Naive thymus-derived CD4-positive, alpha-beta T cell (primary cell): ENCODE measurements around the gene SIDT1. TPM values are rescaled to one million over a fixed set of nuclear protein-coding genes. Genes with fewer than 3 reads are reported as not detected.

ENCODE experiments used
- ATAC-seq: fragments of 150-1000 bp; cut with Tn5 transposase; 2 replicates; pipeline ENCODE4 v1.10.0; 2021; ENCODE audit warnings: mild to moderate bottlenecking, moderate library complexity
- CTCF ChIA-PET: fragments of 350-600 bp; sonication (Branson Sonifier 250); formaldehyde crosslinking; loops from one replicate; lab custom pipeline; 2021; ENCODE audit warnings: antibody characterized with exemption; lab: Charles Lee
- POLR2A ChIA-PET: fragments of 350-600 bp; sonication (Branson Sonifier 250); formaldehyde crosslinking; loops from one replicate; lab custom pipeline; 2021; ENCODE audit warnings: antibody characterized with exemption, inconsistent platforms; lab: Charles Lee
- DNase-seq, 9 donors: peaks; one replicate each; pipeline versions ENCODE4 v3.0.0 to v3.0.0-alpha.2; 2020 to 2022; ENCODE audit warnings: mixed read lengths in 1 of 9
- H3K27ac ChIP-seq: one replicate; pipeline ENCODE4 v1.7.0; 2013; ENCODE audit warnings: mild to moderate bottlenecking, low read depth, low read length, moderate library complexity
- H3K27me3 ChIP-seq, 2 donors: one replicate each; pipeline ENCODE4 v1.7.0; 2013; ENCODE audit warnings: low read length in 2 of 2, mild to moderate bottlenecking in 2 of 2, moderate library complexity in 2 of 2; ENCODE audit not compliant: control insufficient read depth in 2 of 2, insufficient read depth in 2 of 2
- H3K36me3 ChIP-seq, 3 experiments: 1 replicate in 2 of 3; 2 replicates in 1 of 3; pipeline ENCODE4 v1.7.0; 2013; ENCODE audit warnings: low read length in 3 of 3, mild to moderate bottlenecking in 3 of 3, moderate library complexity in 1 of 3; ENCODE audit not compliant: insufficient read depth in 3 of 3, control insufficient read depth in 2 of 3
- H3K4me1 ChIP-seq, 2 donors: one replicate each; pipeline ENCODE4 v1.7.0; 2013; ENCODE audit warnings: low read length in 2 of 2, mild to moderate bottlenecking in 2 of 2, moderate library complexity in 1 of 2; ENCODE audit not compliant: control insufficient read depth in 2 of 2, insufficient read depth in 2 of 2
- H3K4me3 ChIP-seq: 2 replicates; pipeline ENCODE4 v1.7.0; 2013; ENCODE audit warnings: mild to moderate bottlenecking, low read length
- H3K9me3 ChIP-seq, 3 experiments: 1 replicate in 2 of 3; 2 replicates in 1 of 3; pipeline ENCODE4 v1.7.0; 2013; ENCODE audit warnings: low read length in 3 of 3; ENCODE audit not compliant: control insufficient read depth in 2 of 3
- H3K27ac Mint-ChIP-seq, 9 donors: one replicate each; pipeline ENCODE4 v1.8.0; 2020 to 2022; ENCODE audit warnings: mixed read lengths in 9 of 9, mild to moderate bottlenecking in 8 of 9, moderate library complexity in 5 of 9, inconsistent platforms in 2 of 9
- H3K27me3 Mint-ChIP-seq, 5 donors: one replicate each; pipeline ENCODE4 v1.8.0; 2021 to 2022; ENCODE audit warnings: mixed read lengths in 5 of 5, mild to moderate bottlenecking in 1 of 5
- H3K36me3 Mint-ChIP-seq, 5 donors: one replicate each; pipeline ENCODE4 v1.8.0; 2020 to 2022; ENCODE audit warnings: mixed read lengths in 5 of 5, mild to moderate bottlenecking in 3 of 5, inconsistent platforms in 1 of 5
- H3K4me1 Mint-ChIP-seq, 7 donors: one replicate each; pipeline ENCODE4 v1.8.0; 2020 to 2022; ENCODE audit warnings: mixed read lengths in 7 of 7, mild to moderate bottlenecking in 3 of 7, inconsistent platforms in 1 of 7
- H3K4me3 Mint-ChIP-seq, 10 donors: one replicate each; pipeline ENCODE4 v1.8.0; 2020 to 2022; ENCODE audit warnings: mild to moderate bottlenecking in 10 of 10, mixed read lengths in 10 of 10, moderate library complexity in 6 of 10, inconsistent platforms in 2 of 10
- H3K9me3 Mint-ChIP-seq, 11 donors: one replicate each; pipeline ENCODE4 v1.8.0; 2020 to 2022; ENCODE audit warnings: mixed read lengths in 11 of 11, mild to moderate bottlenecking in 4 of 11, inconsistent platforms in 1 of 11, moderate library complexity in 1 of 11
- intact Hi-C, 2 donors: fragments of 100-400 bp; cut with micrococcal nuclease; formaldehyde crosslinking; loops; one replicate each; pipeline ENCODE4 v1.15.1; 2023
- polyA plus RNA-seq, 2 donors: library from polyadenylated mRNA; unstranded; fragments of 300-500 nt; fragmentation: Illumina TruSeq; gene quantifications; one replicate each; pipeline ENCODE4 v1.2.3, GENCODE V29; 2021
- total RNA-seq, 6 experiments: library from RNA in 5 of 6; stranded (reverse) in 5 of 6; gene quantifications; 1 replicate in 5 of 6; 2 replicates in 1 of 6; pipeline ENCODE4 v1.2.3 and lab custom pipeline; 2021 to 2026

SIDT1 gene
- total and polyA plus RNA-seq, 7 experiments from 2014 or later: 19.9 to 65.7 (median 58.5) TPM

- H3K9me3 ChIP-seq: peaks cover 0 to 11% (median 0%) of the 10 kb centered on the region in 3 experiments
- intact Hi-C loops: no loop called here
- H3K36me3 ChIP-seq: no peaks in the 10 kb centered on the region
- H3K27me3 ChIP-seq: no peaks in the 10 kb centered on the region
- Mint-ChIP-seq H3K4me3 (no peak overlapping the region), H3K36me3 (peaks cover 0 to 29% (median 24%) of the 10 kb centered on the region in 5 donors), H3K27me3 (no peaks in the 10 kb centered on the region), H3K27ac (no peak overlapping the region), H3K4me1 (peaks cover 0 to 4% (median 0%) of the 10 kb centered on the region in 7 donors), H3K9me3 (peaks cover 0 to 34% (median 12%) of the 10 kb centered on the region in 11 donors)
- H3K27ac ChIP-seq: no peak overlapping the region
- DNase-seq (no peak), ATAC-seq (no peak)
- H3K4me1 ChIP-seq: no peaks in the 10 kb centered on the region
- CTCF ChIA-PET: no interaction called here
- POLR2A ChIA-PET: no interaction called here
- no peak overlapping the region for H3K4me3 ChIP-seq
Measured at GRCh38 chr3:113649174-113649845, 117.0 kb downstream of the SIDT1 start.

DNA sequence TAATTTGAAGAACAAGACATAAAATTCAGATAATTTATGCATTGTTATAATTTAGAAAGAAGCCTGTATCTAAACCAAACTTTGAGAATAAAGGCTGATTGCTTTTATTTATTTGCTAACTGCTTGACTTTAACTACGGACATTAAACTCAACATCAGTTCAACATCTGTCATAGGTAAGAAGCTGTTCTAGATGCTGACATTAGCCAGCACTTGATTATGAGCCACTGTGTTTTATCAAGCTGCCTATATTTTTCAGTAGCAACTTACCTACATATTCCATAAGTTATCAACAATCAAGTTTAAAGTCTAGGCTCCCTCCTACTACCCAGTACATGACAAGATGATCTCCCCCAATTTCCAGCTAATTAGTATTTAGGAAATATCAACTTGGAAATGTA, 122.0 kb downstream of the SIDT1 start:
- POLR2A ChIA-PET: interaction anchor here (0.6 to 1.0 kb wide), 2 partner anchors 25 to 26 kb away, joined by 3 to 11 read pairs; no protein-coding TSS in a partner anchor
- ATAC-seq: no peak

DNA sequence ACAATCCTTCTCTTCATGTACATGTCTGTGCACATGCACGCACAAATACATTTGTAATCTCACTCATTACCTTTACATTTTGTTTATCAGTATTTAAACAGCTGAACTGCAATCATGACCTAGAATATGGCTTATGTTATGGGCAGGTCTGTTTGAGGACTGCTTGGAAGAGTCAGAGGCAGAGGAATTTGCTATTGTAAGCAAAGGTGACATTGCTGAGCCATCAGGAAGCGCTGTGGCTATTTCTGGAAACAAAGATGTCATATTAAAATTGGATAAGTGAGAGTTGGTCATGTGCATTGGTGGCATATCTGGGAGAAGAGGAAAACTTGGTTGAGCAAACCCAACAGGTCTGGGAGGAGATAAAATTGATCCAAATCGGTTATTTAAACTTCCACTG, 122.5 kb downstream of the SIDT1 start:
- Mint-ChIP-seq H3K27ac (peak overlapping the region in 2 of 9 donors; percentile 7 to 16), H3K27me3 (no peaks in the 10 kb centered on the region), H3K36me3 (peaks cover 14 to 73% (median 57%) of the 10 kb centered on the region in 5 donors), H3K4me1 (peaks cover 0 to 5% (median 0%) of the 10 kb centered on the region in 7 donors), H3K9me3 (peaks cover 0 to 10% (median 1%) of the 10 kb centered on the region in 11 donors), H3K4me3 (no peak overlapping the region)
- no peak for ATAC-seq
- ChIA-PET POLR2A (interaction anchor here (0.6 to 1.0 kb wide), 2 partner anchors 25 to 27 kb away, joined by 3 to 11 read pairs; no protein-coding TSS in a partner anchor), CTCF (no interaction called here)
- H3K27me3 ChIP-seq: no peaks in the 10 kb centered on the region
- H3K4me1 ChIP-seq: no peaks in the 10 kb centered on the region
- intact Hi-C loops: no loop called here
- H3K36me3 ChIP-seq: peaks cover 0 to 16% (median 7%) of the 10 kb centered on the region in 3 experiments
- H3K9me3 ChIP-seq: no peaks in the 10 kb centered on the region
- H3K27ac ChIP-seq: no peak overlapping the region
- no peak overlapping the region for H3K4me3 ChIP-seq
- DNase-seq: no peak

More for the DNA sequence above, 122.0 kb downstream of the SIDT1 start:
- H3K27me3 Mint-ChIP-seq: no peaks in the 10 kb centered on the region
- no peaks in the 10 kb centered on the region for H3K4me1 ChIP-seq
- peak overlapping the region in 1 of 9 donors; percentile 16 for H3K27ac Mint-ChIP-seq
- peaks cover 0 to 4% (median 0%) of the 10 kb centered on the region in 7 donors for H3K4me1 Mint-ChIP-seq
- no peaks in the 10 kb centered on the region for H3K9me3 ChIP-seq
- H3K4me3 Mint-ChIP-seq: no peak overlapping the region
- intact Hi-C loops: no loop called here
- CTCF ChIA-PET: no interaction called here
- no peak overlapping the region for H3K27ac ChIP-seq
- no peak for DNase-seq
- H3K27me3 ChIP-seq: no peaks in the 10 kb centered on the region
- peaks cover 9 to 73% (median 55%) of the 10 kb centered on the region in 5 donors for H3K36me3 Mint-ChIP-seq
- H3K9me3 Mint-ChIP-seq: peaks cover 0 to 9% (median 1%) of the 10 kb centered on the region in 11 donors
- H3K36me3 ChIP-seq: peaks cover 0 to 11% (median 4%) of the 10 kb centered on the region in 3 experiments
- H3K4me3 ChIP-seq: no peak overlapping the region

DNA sequence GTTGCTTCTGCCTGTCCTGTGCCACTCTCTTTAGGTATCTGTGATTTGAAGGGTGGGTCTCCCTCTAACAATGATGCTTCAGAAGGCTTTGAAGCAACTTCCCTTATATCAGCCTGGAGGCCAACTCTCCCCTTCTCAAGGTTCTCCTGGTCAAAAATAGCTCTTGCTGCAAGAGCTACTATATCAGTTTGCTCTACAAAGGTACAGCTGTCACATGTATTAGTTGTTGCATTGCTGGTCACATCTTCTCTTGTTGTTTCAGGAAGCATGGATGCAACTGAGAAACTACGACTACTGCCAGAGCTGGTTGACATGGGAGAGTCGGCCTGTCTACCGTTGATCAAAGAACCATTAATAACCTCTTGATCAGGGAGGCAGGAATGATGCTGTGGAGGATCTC, 125.8 kb downstream of the SIDT1 start:
- ChIA-PET CTCF (no interaction called here), POLR2A (no interaction called here)
- Mint-ChIP-seq H3K27me3 (no peaks in the 10 kb centered on the region), H3K4me1 (peaks cover 0 to 6% (median 0%) of the 10 kb centered on the region in 7 donors), H3K36me3 (peaks cover 26 to 80% (median 73%) of the 10 kb centered on the region in 5 donors), H3K27ac (no peak overlapping the region), H3K9me3 (peaks cover 0 to 11% (median 4%) of the 10 kb centered on the region in 11 donors), H3K4me3 (no peak overlapping the region)
- H3K27me3 ChIP-seq: no peaks in the 10 kb centered on the region
- no peak overlapping the region for H3K27ac ChIP-seq
- no peaks in the 10 kb centered on the region for H3K9me3 ChIP-seq
- DNase-seq (no peak), ATAC-seq (no peak)
- peaks cover 8 to 46% (median 13%) of the 10 kb centered on the region in 3 experiments for H3K36me3 ChIP-seq
- intact Hi-C loops: no loop called here
- no peak overlapping the region for H3K4me3 ChIP-seq
- no peaks in the 10 kb centered on the region for H3K4me1 ChIP-seq

DNA sequence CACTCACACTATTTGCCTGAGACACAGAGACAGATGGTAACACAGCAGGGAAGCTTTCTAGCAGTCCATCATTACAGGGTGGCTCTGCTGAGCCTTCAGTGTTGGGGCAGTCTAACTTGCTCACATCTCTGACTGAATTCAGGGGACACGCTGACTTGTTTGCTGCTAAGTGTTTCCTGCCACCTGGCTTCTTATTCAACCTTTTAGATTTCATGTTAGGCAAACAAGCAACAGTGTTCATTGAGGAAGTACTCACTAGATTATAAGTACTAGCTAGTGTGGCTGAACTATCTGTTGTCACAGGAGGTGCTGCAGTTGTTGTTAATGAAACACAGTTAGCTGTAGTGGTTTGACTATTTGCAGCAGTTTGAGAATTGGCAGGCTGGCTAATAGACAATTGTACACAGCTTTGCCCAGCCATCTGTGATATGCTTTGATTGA, 126.8 kb downstream of the SIDT1 start:
- no peaks in the 10 kb centered on the region for H3K4me1 ChIP-seq
- no peak for ATAC-seq
- H3K4me3 ChIP-seq: no peak overlapping the region
- Mint-ChIP-seq H3K4me1 (peaks cover 0 to 6% (median 0%) of the 10 kb centered on the region in 7 donors), H3K36me3 (peaks cover 26 to 90% (median 79%) of the 10 kb centered on the region in 5 donors), H3K4me3 (no peak overlapping the region), H3K27ac (peak overlapping the region in 1 of 9 donors; percentile 12), H3K9me3 (peaks cover 0 to 11% (median 4%) of the 10 kb centered on the region in 11 donors), H3K27me3 (no peaks in the 10 kb centered on the region)
- no peaks in the 10 kb centered on the region for H3K27me3 ChIP-seq
- H3K9me3 ChIP-seq: no peaks in the 10 kb centered on the region
- ChIA-PET POLR2A (no interaction called here), CTCF (no interaction called here)
- intact Hi-C loops: no loop called here
- peaks cover 8 to 56% (median 13%) of the 10 kb centered on the region in 3 experiments for H3K36me3 ChIP-seq
- no peak for DNase-seq
- no peak overlapping the region for H3K27ac ChIP-seq

- H3K4me1 ChIP-seq: no peaks in the 10 kb centered on the region
- Mint-ChIP-seq H3K27me3 (no peaks in the 10 kb centered on the region), H3K4me1 (peaks cover 2 to 10% (median 4%) of the 10 kb centered on the region in 7 donors), H3K27ac (no peak overlapping the region), H3K36me3 (peaks cover 32 to 92% (median 82%) of the 10 kb centered on the region in 5 donors), H3K4me3 (no peak overlapping the region), H3K9me3 (peaks cover 0 to 11% (median 4%) of the 10 kb centered on the region in 11 donors)
- H3K4me3 ChIP-seq: no peak overlapping the region
- H3K27me3 ChIP-seq: no peaks in the 10 kb centered on the region
- POLR2A ChIA-PET: no interaction called here
- CTCF ChIA-PET: no interaction called here
- no peak for DNase-seq
- no peaks in the 10 kb centered on the region for H3K9me3 ChIP-seq
- peaks cover 8 to 64% (median 13%) of the 10 kb centered on the region in 3 experiments for H3K36me3 ChIP-seq
- ATAC-seq: no peak
- intact Hi-C loops: no loop called here
- no peak overlapping the region for H3K27ac ChIP-seq
Measured at GRCh38 chr3:113659996-113660395, 127.6 kb downstream of the SIDT1 start.
